Measurements from ENCODE around the gene IGFBPL1. TPM values are rescaled to one million over a fixed set of nuclear protein-coding genes. Genes with fewer than 3 reads are reported as not detected.

IGFBPL1 gene
- polyA plus RNA-seq, 1 donor (not counting 4 experiments of a cell fraction or from before 2014, with no cell fraction given) = not detected

DNA sequence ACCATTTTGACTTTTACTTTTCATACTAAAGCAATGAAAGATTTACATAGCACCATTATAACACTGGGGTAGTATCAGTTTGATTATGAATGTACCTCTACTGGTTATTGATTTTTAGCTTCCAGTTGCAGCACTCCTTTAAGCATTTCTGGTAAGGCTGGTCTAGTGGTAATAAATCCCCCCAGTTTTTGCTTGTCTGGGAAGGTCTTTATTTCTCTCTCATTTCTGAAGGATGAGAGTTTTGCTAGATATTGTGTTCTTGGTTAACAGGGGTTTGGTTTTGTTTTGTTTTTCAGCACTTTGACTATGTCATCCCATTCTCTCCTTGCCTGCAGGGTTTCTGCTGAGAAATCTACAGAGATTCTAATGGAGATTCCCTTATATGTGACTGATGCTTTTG is 26.9 kb upstream of the IGFBPL1 start:
- no peak overlapping the region for H3K4me2 ChIP-seq (ENCODE audit: control insufficient read depth, extremely low read depth, insufficient read depth, low read depth, low read length)
- no peak overlapping the region for H3K27ac ChIP-seq (ENCODE audit: control insufficient read depth, insufficient read depth, low read length)
- TF ChIP-seq, protein P1, sequence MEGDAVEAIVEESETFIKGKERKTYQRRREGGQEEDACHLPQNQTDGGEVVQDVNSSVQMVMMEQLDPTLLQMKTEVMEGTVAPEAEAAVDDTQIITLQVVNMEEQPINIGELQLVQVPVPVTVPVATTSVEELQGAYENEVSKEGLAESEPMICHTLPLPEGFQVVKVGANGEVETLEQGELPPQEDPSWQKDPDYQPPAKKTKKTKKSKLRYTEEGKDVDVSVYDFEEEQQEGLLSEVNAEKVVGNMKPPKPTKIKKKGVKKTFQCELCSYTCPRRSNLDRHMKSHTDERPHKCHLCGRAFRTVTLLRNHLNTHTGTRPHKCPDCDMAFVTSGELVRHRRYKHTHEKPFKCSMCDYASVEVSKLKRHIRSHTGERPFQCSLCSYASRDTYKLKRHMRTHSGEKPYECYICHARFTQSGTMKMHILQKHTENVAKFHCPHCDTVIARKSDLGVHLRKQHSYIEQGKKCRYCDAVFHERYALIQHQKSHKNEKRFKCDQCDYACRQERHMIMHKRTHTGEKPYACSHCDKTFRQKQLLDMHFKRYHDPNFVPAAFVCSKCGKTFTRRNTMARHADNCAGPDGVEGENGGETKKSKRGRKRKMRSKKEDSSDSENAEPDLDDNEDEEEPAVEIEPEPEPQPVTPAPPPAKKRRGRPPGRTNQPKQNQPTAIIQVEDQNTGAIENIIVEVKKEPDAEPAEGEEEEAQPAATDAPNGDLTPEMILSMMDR (optimal IDR thresholded peaks at IDR 0.05 in 1 of 3, IDR thresholded peaks at IDR 0.05 in 1 of 3, conservative IDR thresholded peaks at IDR 0.05 in 1 of 3; ENCODE audit: extremely low read depth in 1 of 3, insufficient read depth in 2 of 3, low read length in 3 of 3) = no peak
- TF ChIP-seq EZH2 (IDR thresholded peaks at IDR 0.05; ENCODE audit: low read length) = no peak
- H3K9ac ChIP-seq (ENCODE audit: control insufficient read depth, extremely low read depth, insufficient read depth, low read length) = no peak overlapping the region
- DNase-seq (ENCODE audit: low read depth, low spot score) = no peak
- H3K27me3 ChIP-seq (ENCODE audit: control insufficient read depth, extremely low read depth, insufficient read depth, low read length) = no peaks in the 10 kb centered on the region
- H3K36me3 ChIP-seq (ENCODE audit: control insufficient read depth in 2 of 2, extremely low read depth in 1 of 2, insufficient read depth in 2 of 2, low read length in 2 of 2) = no peaks in the 10 kb centered on the region
- dilution Hi-C loops (cut with MboI; ENCODE audit: extremely low pct_ligation_motif_present, low sequenced_read_pairs) = loop anchor here (10.0 kb wide), 1 partner anchor 244 kb away; no protein-coding TSS in a partner anchor
- H4K20me1 ChIP-seq (ENCODE audit: control insufficient read depth, extremely low read depth, insufficient read depth, low read length) = no peaks in the 10 kb centered on the region
- H2AFZ ChIP-seq (ENCODE audit: control insufficient read depth, low read length) = no peak overlapping the region
- no peaks in the 10 kb centered on the region for H3K4me1 ChIP-seq (ENCODE audit: control insufficient read depth, extremely low read depth, insufficient read depth, low read length)
- H3K9me3 ChIP-seq (ENCODE audit: control insufficient read depth, low read depth, low read length) = no peaks in the 10 kb centered on the region
- H3K9me1 ChIP-seq (ENCODE audit: control insufficient read depth, extremely low read depth, insufficient read depth, low read length) = no peaks in the 10 kb centered on the region
- no peak overlapping the region for H3K4me3 ChIP-seq (ENCODE audit: control insufficient read depth in 2 of 3, extremely low read depth in 1 of 3, insufficient read depth in 2 of 3, low read depth in 1 of 3, low read length in 3 of 3)
- FAIRE-seq = no peak
- H3K79me2 ChIP-seq (ENCODE audit: control insufficient read depth, insufficient read depth, low read length) = no peaks in the 10 kb centered on the region

GRCh38 chr9:38447703-38448102 is 23.4 kb upstream of the IGFBPL1 start:
- DNase-seq (ENCODE audit: low read depth, low spot score) = no peak

More at GRCh38 chr9:38447703-38448102, 23.4 kb upstream of the IGFBPL1 start:
- no peaks in the 10 kb centered on the region for H3K36me3 ChIP-seq (ENCODE audit: control insufficient read depth in 2 of 2, extremely low read depth in 1 of 2, insufficient read depth in 2 of 2, low read length in 2 of 2)
- no peak for TF ChIP-seq EZH2 (IDR thresholded peaks at IDR 0.05; ENCODE audit: low read length)
- TF ChIP-seq, protein P1 (optimal IDR thresholded peaks at IDR 0.05 in 1 of 3, IDR thresholded peaks at IDR 0.05 in 1 of 3, conservative IDR thresholded peaks at IDR 0.05 in 1 of 3; ENCODE audit: extremely low read depth in 1 of 3, insufficient read depth in 2 of 3, low read length in 3 of 3) = no peak
- FAIRE-seq = no peak
- H2AFZ ChIP-seq (ENCODE audit: control insufficient read depth, low read length) = no peak overlapping the region
- no peaks in the 10 kb centered on the region for H3K9me1 ChIP-seq (ENCODE audit: control insufficient read depth, extremely low read depth, insufficient read depth, low read length)
- no peak overlapping the region for H3K4me2 ChIP-seq (ENCODE audit: control insufficient read depth, extremely low read depth, insufficient read depth, low read depth, low read length)
- peaks cover 9% of the 10 kb centered on the region for H3K4me1 ChIP-seq (ENCODE audit: control insufficient read depth, extremely low read depth, insufficient read depth, low read length)
- no peak overlapping the region for H3K27ac ChIP-seq (ENCODE audit: control insufficient read depth, insufficient read depth, low read length)
- no peaks in the 10 kb centered on the region for H3K9me3 ChIP-seq (ENCODE audit: control insufficient read depth, low read depth, low read length)
- no peaks in the 10 kb centered on the region for H3K27me3 ChIP-seq (ENCODE audit: control insufficient read depth, extremely low read depth, insufficient read depth, low read length)
- H4K20me1 ChIP-seq (ENCODE audit: control insufficient read depth, extremely low read depth, insufficient read depth, low read length) = no peaks in the 10 kb centered on the region
- dilution Hi-C loops (cut with MboI; ENCODE audit: extremely low pct_ligation_motif_present, low sequenced_read_pairs) = no loop called here
- H3K79me2 ChIP-seq (ENCODE audit: control insufficient read depth, insufficient read depth, low read length) = no peaks in the 10 kb centered on the region
- no peak overlapping the region for H3K9ac ChIP-seq (ENCODE audit: control insufficient read depth, extremely low read depth, insufficient read depth, low read length)
- no peak overlapping the region for H3K4me3 ChIP-seq (ENCODE audit: control insufficient read depth in 2 of 3, extremely low read depth in 1 of 3, insufficient read depth in 2 of 3, low read depth in 1 of 3, low read length in 3 of 3)

Data from keratinocyte (primary cell).